Gastrocnemius medialis (tissue), 4 donors: Measurements from ENCODE around the gene AFAP1. TPM values are rescaled to one million over a fixed set of nuclear protein-coding genes. Genes with fewer than 3 reads are reported as not detected.
A peak's percentile ranks its signal among the peaks of the same experiment; 100 is the strongest.

Source experiments
- ATAC-seq, 2 donors: fragments of 150-250 bp; one replicate each; pipeline ENCODE4 v1.9.1; 2016
- DNase-seq, 2 donors: peaks; one replicate each; pipeline ENCODE4 v3.0.0-alpha.2; 2019
- H3K27ac ChIP-seq, 4 donors: fragments of 200-600 bp; sonication (generic); 1 replicate in 1 of 4; 2 replicates in 3 of 4; pipeline ENCODE4 v1.5.1; 2016 to 2018; ENCODE audit warnings: mild to moderate bottlenecking in 2 of 4, moderate library complexity in 1 of 4
- H3K27me3 ChIP-seq, 3 donors: fragments of 200-600 bp; sonication (generic) in 2 of 3; 1 replicate in 1 of 3; 2 replicates in 2 of 3; pipeline versions ENCODE4 v1.5.1 to v1.6.0; 2016 to 2019; ENCODE audit warnings: mild to moderate bottlenecking in 1 of 3, moderate library complexity in 1 of 3
- H3K36me3 ChIP-seq, 2 donors: fragments of 200-600 bp; sonication (generic) in 1 of 2; one replicate each; pipeline ENCODE4 v1.5.1; 2017 to 2018
- H3K4me1 ChIP-seq, 2 donors: fragments of 200-600 bp; sonication (generic) in 1 of 2; one replicate each; pipeline ENCODE4 v1.5.1; 2016 to 2017; ENCODE audit warnings: mild to moderate bottlenecking in 2 of 2
- H3K4me3 ChIP-seq, 4 donors: fragments of 200-600 bp; sonication (generic) in 3 of 4; 1 replicate in 1 of 4; 2 replicates in 3 of 4; pipeline ENCODE4 v1.5.1; 2016 to 2019; ENCODE audit warnings: mild to moderate bottlenecking in 2 of 4
- H3K9me3 ChIP-seq, 3 donors: fragments of 200-600 bp; sonication (generic) in 2 of 3; 1 replicate in 1 of 3; 2 replicates in 2 of 3; pipeline ENCODE4 v1.5.1; 2016 to 2019
- POLR2A ChIP-seq, 2 donors: fragments of 450-650 bp; IDR thresholded peaks; one replicate each; pipeline ENCODE4 v1.6.1; 2017; ENCODE audit warnings: antibody characterized with exemption in 2 of 2, mild to moderate bottlenecking in 2 of 2, moderate library complexity in 2 of 2
- in situ Hi-C, 4 donors: fragments of 200-750 bp; cut with MboI; loops; one replicate each; pipeline versions ENCODE4 v1.15.0 to v1.8.0; 2017; ENCODE audit warnings: low sequenced_read_pairs in 4 of 4
- intact Hi-C: fragments of 100-400 bp; cut with DNase I; formaldehyde crosslinking; loops from one replicate; pipeline ENCODE4 v1.15.1; 2023; ENCODE audit warnings: low total_unique reads
- total RNA-seq, 4 donors: library from RNA; depleted of rRNA; stranded (reverse); fragments of >200 nt; gene quantifications; one replicate each; pipeline versions ENCODE4 v1.1.0 to v1.2.3, GENCODE V29; 2016
- TF ChIP-seq, protein P1 (sequence below), 5 experiments: fragments of 450-650 bp in 3 of 5; fragments of 200-600 bp in 2 of 5; sonication (generic) in 2 of 5; IDR thresholded peaks in 4 of 5; conservative IDR thresholded peaks in 1 of 5; 1 replicate in 4 of 5; 2 replicates in 1 of 5; pipeline ENCODE4 v1.5.1; 2016 to 2019; ENCODE audit warnings: antibody characterized with exemption in 5 of 5, mild to moderate bottlenecking in 3 of 5, moderate library complexity in 3 of 5

Gene AFAP1
- total RNA-seq, 4 donors from 2014 or later, result 1.5 to 8.6 (median 3.5) TPM

DNA sequence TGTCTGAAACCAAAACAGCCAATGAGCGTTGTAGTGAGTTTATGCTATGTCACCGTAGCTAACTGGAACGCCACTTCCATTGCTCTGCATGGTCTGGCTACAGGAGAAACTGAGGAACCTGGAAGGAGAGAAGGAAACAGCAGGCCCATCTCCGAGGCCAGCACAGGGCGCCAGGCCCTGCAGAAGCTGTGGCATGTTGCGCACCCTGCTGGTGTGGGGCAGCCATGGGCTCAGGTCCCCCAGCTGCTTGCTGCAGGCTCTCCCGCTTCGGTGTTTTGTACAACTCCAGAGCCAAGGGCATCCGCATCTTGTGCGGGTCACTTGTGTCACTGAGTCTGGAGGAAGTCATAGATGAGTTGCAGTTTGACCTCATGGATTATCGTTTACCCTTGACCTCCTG, 89.2 kb downstream of the AFAP1 start:
- Histone ChIP-seq H3K4me1 (peaks cover 0 to 10% of the 10 kb centered on the region in 2 donors), H3K27me3 (no peaks in the 10 kb centered on the region), H3K27ac (no peak overlapping the region), H3K36me3 (no peaks in the 10 kb centered on the region), H3K4me3 (no peak overlapping the region), H3K9me3 (no peaks in the 10 kb centered on the region)
- intact Hi-C loops (no loop called here), in situ Hi-C loops (no loop called here)
- DNase-seq (no peak), ATAC-seq (no peak)
- no peak for TF ChIP-seq POLR2A (IDR thresholded peaks at IDR 0.05)
- TF ChIP-seq, protein P1, sequence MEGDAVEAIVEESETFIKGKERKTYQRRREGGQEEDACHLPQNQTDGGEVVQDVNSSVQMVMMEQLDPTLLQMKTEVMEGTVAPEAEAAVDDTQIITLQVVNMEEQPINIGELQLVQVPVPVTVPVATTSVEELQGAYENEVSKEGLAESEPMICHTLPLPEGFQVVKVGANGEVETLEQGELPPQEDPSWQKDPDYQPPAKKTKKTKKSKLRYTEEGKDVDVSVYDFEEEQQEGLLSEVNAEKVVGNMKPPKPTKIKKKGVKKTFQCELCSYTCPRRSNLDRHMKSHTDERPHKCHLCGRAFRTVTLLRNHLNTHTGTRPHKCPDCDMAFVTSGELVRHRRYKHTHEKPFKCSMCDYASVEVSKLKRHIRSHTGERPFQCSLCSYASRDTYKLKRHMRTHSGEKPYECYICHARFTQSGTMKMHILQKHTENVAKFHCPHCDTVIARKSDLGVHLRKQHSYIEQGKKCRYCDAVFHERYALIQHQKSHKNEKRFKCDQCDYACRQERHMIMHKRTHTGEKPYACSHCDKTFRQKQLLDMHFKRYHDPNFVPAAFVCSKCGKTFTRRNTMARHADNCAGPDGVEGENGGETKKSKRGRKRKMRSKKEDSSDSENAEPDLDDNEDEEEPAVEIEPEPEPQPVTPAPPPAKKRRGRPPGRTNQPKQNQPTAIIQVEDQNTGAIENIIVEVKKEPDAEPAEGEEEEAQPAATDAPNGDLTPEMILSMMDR (IDR thresholded peaks at IDR 0.05 in 4 of 5, conservative IDR thresholded peaks at IDR 0.05 in 1 of 5), result no peak

GRCh38 chr4:7847206-7847605, 92.5 kb downstream of the AFAP1 start:
- Histone ChIP-seq H3K27me3 (no peaks in the 10 kb centered on the region), H3K36me3 (no peaks in the 10 kb centered on the region), H3K27ac (no peak overlapping the region), H3K4me1 (peaks cover 0 to 6% of the 10 kb centered on the region in 2 donors), H3K9me3 (no peaks in the 10 kb centered on the region), H3K4me3 (no peak overlapping the region)
- intact Hi-C loops (no loop called here), in situ Hi-C loops (no loop called here)
- TF ChIP-seq, protein P1 (IDR thresholded peaks at IDR 0.05 in 4 of 5, conservative IDR thresholded peaks at IDR 0.05 in 1 of 5), result no peak
- no peak for TF ChIP-seq POLR2A (IDR thresholded peaks at IDR 0.05)
- DNase-seq, result no peak
- ATAC-seq, result no peak

DNA sequence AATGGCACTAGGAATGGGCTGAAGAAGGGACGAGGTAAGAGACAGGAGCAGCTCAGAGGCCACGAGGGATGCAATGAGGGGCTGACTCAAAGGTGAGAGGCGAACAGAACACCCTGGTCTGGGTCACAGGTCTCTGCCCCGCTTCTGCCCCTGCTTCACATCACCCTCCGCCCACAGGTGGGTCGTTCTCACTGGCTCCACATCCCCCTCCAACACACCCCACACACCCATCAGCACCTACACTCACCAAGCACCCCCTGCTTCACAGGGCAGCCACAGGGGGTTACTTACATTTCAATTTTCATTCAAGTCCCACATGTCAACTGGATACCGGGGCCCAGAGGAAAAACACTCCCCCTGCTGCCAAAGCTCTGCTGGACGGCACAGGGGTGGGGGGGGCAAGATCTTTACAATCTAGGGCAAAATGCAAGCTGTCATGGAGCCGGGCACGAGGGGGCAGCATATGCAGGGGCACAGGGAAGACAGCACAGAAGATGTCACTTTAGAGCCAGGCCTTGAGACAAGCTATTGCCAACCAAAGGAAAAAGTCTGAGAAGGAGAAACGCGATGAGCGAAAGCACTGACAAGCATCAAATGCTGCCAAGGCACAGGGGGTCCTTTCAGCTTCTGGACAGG, 94.0 kb downstream of the AFAP1 start:
- TF ChIP-seq, protein P1 (IDR thresholded peaks at IDR 0.05 in 4 of 5, conservative IDR thresholded peaks at IDR 0.05 in 1 of 5), result no peak
- TF ChIP-seq POLR2A (IDR thresholded peaks at IDR 0.05), result no peak
- intact Hi-C loops (no loop called here), in situ Hi-C loops (no loop called here)
- Histone ChIP-seq H3K9me3 (no peaks in the 10 kb centered on the region), H3K27ac (no peak overlapping the region), H3K4me1 (peaks cover 0 to 6% of the 10 kb centered on the region in 2 donors), H3K27me3 (no peaks in the 10 kb centered on the region), H3K36me3 (no peaks in the 10 kb centered on the region), H3K4me3 (no peak overlapping the region)
- ATAC-seq (no peak), DNase-seq (no peak)

GRCh38 chr4:7844594-7844991, 95.1 kb downstream of the AFAP1 start:
- ATAC-seq (no peak), DNase-seq (no peak)
- in situ Hi-C loops, result no loop called here
- Histone ChIP-seq H3K4me1 (peaks cover 0 to 6% of the 10 kb centered on the region in 2 donors), H3K9me3 (no peaks in the 10 kb centered on the region), H3K27ac (peak overlapping the region in 1 of 4 donors; percentile 3), H3K4me3 (no peak overlapping the region), H3K36me3 (no peaks in the 10 kb centered on the region), H3K27me3 (no peaks in the 10 kb centered on the region)
- no peak for TF ChIP-seq POLR2A (IDR thresholded peaks at IDR 0.05)
- TF ChIP-seq, protein P1 (IDR thresholded peaks at IDR 0.05 in 4 of 5, conservative IDR thresholded peaks at IDR 0.05 in 1 of 5), result peak in 1 of 5 experiments; percentile 6
- intact Hi-C loops, result loop anchor here (1.0 kb wide), 1 partner anchor 40 kb away; no protein-coding TSS in a partner anchor
